Measurements from ENCODE around the gene GPC6.

Gene GPC6

GRCh38 chr13:94050686-94051085 lies 824.1 kb downstream of the GPC6 start:
- no peak for TF ChIP-seq CTCF (conservative IDR thresholded peaks at IDR 0.05)
- no peak for TF ChIP-seq ZFX (IDR thresholded peaks at IDR 0.05)
- no peak overlapping the region for H3K27ac ChIP-seq

GRCh38 chr13:94053986-94054593 lies 827.5 kb downstream of the GPC6 start:
- TF ChIP-seq ZFX (IDR thresholded peaks at IDR 0.05) (no peak), CTCF (conservative IDR thresholded peaks at IDR 0.05) (no peak)
- H3K27ac ChIP-seq, result no peak overlapping the region

GRCh38 chr13:94056362-94056990 lies 829.9 kb downstream of the GPC6 start:
- TF ChIP-seq ZFX (IDR thresholded peaks at IDR 0.05) (no peak), CTCF (conservative IDR thresholded peaks at IDR 0.05) (no peak)

GRCh38 chr13:94057618-94058186 lies 831.1 kb downstream of the GPC6 start:
- TF ChIP-seq ZFX (IDR thresholded peaks at IDR 0.05) (no peak), CTCF (conservative IDR thresholded peaks at IDR 0.05) (no peak)
- H3K27ac ChIP-seq, result no peak overlapping the region

More at GRCh38 chr13:94056362-94056990, 829.9 kb downstream of the GPC6 start:
- H3K27ac ChIP-seq, result no peak overlapping the region

GRCh38 chr13:94058821-94059360 lies 832.3 kb downstream of the GPC6 start:
- no peak overlapping the region for H3K27ac ChIP-seq
- no peak for TF ChIP-seq CTCF (conservative IDR thresholded peaks at IDR 0.05)
- no peak for TF ChIP-seq ZFX (IDR thresholded peaks at IDR 0.05)

- H3K27ac ChIP-seq, result no peak overlapping the region
Observed at GRCh38 chr13:94061301-94061700, 834.7 kb downstream of the GPC6 start.

More at GRCh38 chr13:94061301-94061700, 834.7 kb downstream of the GPC6 start:
- no peak for TF ChIP-seq CTCF (conservative IDR thresholded peaks at IDR 0.05)
- no peak for TF ChIP-seq ZFX (IDR thresholded peaks at IDR 0.05)
